NCI-H345 treated with DMSO at 0.1 percent for 48 hours (cell line): ENCODE data around the gene PRICKLE3.
"Not testable (repeated sequence)": the region's sequence is repeated elsewhere in the genome, so short reads cannot be mapped to it uniquely, and the experiment has no call there.

Experiments
- DNase-seq: peaks from one replicate; lab custom pipeline; 2025; ENCODE audit not compliant: unreplicated experiment; lab: John Stamatoyannopoulos, UW

The PRICKLE3 gene

DNA sequence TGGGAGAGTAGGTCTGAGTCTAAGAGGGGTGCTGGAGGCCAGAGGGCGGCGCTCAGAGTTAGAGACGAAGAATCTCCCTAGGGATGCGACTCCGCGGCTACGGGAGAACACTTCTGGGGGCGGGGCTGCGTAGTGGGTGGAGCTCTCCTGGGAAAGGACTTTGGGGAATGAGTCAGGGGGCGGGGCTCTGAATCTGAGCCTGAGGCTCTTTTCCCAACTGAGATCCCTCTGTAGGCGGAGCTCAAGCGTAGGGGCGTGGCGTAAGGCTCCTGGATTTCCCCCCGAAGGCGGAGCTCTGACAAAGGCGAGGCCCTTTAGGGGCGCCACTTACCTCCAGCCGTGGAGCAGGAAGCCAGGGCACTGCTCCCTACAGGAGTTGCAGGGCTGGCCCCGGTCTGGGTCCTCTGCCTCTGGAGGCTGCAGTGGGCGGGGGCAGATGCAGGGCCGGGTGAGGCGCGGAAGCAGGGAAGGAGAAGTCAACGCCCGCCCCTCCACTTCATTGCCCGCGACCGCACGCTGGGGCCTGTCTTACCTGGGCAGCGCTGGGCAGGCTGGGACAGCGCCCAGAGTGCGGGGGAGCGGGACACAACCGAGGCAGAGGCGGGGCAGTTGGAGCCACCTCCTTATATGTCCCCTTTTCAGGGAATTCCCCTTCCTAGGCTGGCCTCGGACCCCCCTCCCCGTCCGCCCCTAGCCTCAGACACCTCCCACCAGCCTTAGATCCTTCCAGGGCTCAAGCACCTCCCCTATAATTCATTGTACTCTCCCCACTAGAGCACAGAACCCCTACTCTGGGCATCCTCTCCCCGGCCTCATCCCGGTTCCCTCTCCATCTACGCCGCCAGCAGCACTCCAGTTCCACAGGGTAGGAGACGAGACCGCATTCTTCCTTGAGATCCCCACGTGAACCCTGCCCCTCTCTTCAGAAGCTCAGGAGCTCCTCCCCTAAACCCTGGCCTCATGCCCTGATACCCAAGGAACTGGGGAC, 1.6 kb downstream of the PRICKLE3 start:
- peak; percentile 90 for DNase-seq

DNA sequence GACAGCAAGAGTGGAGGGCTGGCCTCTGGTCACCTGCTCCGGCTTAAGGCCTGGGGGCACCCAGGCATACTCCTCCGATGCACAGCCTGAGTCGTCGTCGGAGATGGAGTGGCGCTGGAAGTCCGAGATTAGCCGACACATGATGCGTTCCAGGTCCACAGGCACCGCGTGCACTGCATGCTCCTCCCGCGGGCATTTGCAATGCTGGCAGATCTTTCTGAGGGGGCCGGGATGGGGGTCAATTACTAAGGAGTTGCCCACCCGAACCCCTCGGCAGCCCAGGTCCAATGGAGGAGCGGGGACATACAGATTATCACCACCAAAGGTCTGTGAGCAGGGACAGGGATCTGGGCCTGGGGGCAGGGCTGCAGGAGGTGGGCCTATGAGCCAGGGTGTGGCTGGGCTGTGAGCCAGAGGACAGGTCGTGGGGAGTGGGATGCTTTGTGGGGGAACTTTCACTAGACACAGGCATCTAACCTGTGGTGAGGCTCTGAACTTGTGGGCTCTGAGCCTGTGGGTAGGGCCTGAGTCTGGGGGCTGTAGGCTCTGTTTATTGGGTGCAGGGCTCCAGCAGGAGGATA, 2.4 kb downstream of the PRICKLE3 start:
- DNase-seq: no peak

DNA sequence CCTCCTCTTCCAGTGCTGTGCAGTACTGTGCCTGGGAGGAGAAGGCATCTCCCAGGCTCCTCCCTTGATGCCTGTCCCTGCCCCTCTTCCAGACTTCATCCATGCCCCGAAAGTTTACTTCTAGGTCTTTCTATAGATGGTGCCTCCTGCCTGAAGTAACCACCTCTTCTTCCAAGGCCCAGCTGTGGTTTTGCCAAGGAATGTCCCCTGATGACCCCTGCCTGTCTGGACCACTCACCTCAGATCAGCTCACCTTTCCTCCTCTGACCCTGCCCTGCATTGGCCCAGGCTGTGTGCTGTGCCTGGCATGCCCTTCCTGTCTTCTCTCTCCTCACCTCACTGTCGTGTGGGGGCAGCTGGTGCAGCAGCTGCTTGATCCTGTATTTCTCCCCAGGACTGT, 6.8 kb downstream of the PRICKLE3 start:
- no peak for DNase-seq

DNA sequence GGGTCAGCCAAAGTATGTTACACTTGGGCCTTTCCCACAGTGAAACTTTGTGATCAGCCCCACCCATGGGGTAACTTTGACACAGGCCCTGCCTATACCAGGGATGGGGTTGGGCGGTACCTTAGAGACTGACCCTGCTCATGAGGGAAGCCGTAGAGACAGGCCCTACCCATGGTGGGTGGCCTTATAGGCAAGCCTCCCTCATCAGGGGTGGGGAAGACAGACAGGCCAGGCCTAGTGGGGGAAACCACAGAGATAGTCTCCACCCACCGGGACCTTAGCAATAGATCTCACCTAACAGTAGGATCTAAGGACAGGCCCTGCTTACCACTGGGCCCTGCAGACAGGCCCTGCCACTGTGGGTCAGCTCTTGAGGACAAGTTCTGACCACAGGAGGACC, 7.6 kb downstream of the PRICKLE3 start:
- DNase-seq: no peak

DNA sequence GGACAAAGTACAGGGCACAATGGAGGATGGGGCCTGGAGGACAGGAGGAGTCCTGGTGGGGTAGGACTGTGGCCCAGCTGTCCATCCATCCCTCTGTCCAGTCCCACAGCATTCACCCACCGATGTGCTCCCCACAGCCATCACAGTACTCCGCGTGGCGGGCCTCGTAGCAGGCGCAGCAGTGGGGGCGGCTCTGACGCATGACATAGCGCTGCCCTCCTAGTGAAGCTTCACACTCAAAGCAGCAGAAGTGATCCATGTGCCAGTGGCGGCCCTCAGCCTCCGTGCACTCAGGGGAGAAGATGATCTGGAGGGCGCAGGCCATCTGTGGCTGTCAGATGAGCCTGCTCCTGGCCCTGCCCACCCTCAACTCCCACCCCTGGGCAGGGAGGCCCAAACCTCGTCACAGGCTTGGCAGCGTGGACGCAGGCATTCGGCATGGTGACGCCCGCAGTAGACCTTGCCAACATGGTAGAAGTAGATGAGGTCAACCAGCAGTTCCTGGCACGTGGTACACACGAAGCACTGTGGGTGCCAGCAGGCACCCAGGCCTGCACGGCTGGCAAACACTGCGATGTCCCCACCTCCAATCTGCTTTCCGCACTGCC, 8.2 kb downstream of the PRICKLE3 start:
- no peak for DNase-seq

DNA sequence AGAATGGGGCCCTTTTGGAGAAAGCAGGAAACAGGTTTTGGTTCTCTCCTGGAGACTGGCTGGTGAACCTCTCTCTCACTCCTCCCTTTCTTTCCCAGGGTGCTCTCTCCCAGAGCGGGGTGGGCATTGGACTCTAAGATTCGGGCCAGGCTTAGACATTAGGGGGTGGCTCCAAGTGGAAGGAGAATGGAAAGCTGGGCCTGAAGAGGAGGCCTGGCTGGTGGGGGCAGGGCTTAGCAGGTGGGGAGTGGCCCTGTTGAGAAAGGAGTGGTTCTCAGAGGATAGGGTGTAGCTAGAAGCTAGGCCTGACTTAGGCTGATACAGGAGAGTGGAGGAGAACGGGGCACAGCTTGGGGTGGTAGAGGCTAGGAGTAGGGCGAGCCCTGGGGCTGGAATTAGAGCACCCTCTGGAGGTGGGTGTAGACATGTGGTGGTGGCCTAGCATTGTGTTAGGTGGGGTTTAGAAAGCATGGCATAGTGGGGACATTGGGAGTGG, 8.8 kb downstream of the PRICKLE3 start:
- DNase-seq: no peak

DNA sequence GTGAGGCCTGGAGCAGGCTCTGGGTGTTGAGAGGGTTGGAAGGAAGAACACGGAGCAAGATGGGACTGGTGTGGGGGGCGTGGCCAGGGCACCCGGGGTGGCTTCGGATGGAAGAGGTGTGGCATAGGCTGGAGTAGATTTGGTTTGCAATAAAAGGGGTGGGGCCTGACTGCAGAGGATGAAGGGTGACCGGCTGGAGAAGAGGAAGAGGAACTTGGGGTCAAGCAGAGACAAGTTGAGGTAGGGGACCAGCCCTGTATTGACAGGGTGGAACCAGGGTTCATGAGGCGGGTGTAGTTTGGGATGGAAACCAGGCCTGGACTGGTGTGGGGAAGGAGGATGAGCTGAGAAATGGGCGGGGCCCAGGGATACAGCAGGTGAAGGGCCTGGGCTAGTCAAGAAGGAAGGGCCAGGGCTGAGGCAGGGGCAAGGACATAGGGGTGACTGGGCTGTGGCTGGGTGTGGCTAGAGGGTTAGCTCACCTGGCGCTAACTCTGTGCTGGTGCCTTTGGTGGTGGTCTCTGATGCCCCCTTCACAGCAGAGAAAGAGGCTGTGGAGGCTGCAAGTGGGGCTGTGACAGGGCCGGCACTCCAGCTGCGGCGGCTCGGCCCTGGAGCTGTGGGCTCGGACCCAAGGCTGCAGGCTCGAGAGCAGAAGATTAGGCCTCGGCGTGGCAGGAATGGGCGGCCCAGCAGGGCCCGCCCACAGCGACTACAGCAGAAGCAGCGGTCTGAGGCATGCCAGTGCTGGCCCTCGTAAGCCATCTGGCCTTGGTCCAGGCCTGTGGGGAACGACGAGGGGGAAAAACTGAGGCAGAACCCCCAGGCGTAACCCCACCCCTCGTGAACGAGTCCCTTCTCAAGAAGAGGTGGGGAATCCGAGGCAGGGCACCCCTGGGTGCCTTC, 9.5 kb downstream of the PRICKLE3 start:
- no peak for DNase-seq

DNA sequence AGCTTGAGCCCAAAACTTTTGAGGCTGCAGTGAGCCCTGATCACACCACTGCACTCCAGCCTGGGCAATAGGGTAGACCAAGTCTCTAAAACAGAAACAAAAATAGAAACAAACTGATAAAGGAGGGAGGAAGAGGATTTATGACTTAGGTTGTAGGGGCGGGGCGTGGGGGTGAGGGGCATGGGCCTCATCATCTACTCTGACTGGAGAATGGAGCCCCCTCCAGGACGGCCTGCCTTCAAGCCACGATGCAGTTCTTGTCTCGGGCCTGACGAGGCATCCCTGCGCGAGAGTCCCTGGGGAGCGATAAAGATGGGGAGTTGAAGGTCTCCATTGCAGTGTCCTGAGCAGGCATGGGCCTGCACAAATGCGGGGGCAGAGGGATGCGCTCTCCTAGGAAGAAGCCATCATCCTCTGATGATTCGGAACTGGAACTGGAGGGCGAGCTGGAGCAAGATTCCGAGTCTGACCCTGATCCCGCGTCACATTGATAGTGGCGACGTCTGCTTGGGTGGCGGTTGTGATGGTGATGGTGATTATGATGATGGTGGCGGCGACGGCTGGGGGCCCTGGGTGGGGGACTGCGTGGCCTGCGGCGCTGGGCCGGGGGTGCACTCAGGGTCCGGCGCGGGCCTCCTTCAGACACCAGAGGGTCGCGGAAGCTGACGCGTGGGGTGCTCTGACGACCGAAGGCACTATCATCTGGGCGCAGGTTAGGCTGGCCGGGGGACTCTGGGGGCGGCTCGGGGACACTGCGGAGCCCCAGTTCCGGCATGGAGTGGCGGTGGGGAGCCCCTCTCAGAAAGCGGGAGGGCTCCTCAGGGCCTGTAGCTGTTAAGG, 10.5 kb downstream of the PRICKLE3 start:
- no peak for DNase-seq

DNA sequence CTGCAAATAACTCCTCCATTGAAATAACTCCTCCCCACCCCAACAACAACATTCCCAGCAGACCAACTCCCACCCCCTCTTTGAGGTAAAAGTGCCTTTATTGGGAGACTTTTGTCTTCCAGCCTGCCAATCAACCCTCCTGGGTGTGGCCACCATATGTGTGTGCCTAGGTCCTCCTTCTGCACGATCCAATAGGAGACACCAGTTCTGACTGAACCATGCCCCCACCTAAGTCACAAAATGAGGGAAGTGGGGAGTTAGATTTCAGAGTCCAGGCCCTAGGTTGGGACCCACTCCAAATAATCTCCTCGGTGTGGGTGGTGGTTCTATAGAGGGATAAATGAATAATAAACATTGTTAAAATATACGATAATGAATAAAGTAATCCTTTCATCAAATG, 11.4 kb downstream of the PRICKLE3 start:
- DNase-seq: no peak

DNA sequence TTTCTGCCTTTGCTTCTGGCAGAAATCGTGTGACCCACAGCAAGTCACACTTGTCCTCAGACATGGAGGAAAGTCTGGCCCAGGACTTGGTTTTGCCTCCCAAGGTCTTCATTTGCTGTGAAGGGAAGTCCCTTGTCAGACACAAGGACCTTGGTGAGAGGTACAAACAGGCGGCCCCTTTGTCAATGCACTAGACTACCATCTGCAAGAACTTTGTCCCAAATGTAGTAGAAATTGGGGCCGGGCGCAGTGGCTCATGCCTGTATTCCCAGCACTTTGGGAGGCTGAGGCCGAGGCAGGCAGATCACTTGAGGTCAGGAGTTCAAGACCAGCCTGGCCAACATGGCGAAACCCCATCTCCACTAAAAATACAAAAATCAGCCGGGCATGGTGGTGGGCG, 12.6 kb downstream of the PRICKLE3 start:
- DNase-seq: not testable (repeated sequence)

DNA sequence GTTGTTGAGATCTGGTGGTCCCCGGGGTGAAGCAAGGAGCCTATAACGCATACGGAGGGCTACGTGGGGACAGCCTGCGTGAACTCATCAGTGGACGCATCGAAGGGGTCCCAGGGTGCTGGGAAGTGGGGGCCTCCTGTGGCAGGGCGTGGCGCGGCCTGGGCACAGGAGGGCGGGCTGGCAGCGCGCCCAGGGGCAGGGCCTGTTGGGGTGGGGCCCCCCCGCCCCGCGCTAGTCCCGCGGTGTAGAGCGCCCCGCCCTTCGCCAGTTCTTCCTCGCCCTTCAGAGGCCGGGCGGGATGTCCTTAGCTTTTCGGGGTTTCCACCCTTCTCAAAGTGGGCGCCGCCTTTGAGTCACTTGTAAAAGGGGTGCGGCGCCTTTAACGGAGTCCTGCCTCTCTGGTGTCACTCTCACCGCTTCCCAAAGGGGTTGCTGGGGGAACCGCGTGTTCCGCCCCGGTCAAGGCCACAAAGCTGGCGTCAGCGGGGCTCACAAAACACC, 13.8 kb downstream of the PRICKLE3 start:
- peak; percentile 31 for DNase-seq

DNA sequence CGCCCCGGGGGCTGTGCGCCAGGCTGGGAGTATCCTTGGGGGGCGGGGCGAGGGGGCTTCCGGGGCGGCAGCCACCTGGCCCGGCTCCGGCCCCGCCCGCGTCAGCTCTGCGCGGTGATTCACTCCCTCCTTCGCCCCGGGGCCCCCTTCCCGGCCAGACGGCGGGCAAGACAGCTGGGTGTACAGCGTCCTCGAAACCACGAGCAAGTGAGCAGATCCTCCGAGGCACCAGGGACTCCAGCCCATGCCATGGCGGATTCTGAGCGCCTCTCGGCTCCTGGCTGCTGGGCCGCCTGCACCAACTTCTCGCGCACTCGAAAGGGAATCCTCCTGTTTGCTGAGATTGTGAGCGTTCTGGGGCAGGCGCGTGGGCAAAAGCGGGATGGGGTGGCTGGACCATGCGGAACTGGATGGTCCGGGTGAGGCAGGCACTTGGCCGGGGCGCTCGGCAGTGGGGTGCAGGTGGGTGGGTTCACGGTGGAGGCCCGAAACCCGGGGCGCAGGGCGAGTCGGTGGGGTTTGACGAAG, 14.4 kb downstream of the PRICKLE3 start, which contains the start of gene PLP2:
Gene PLP2 (plus strand): TSS at position 147 of the 528 bp plus-strand sequence. CDS start 103 bp downstream, at position 250.
- peak; percentile 23 for DNase-seq

DNA sequence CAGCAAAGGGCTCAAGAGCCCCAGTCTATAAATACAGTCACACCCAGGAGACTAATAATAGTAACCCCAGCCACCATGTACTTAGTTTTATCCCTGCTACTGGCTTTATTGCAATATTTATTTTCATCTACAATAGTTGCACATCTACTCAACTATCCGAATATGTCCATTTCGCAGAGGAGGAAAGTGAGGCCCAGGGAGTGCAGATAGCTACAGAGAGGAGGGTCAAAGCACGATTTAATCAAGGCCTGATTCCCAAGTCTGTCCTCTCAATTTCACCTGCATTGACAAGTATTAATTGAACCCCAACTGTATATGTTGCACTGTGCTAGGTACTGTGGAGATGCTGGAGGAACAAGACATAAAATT, 18.4 kb downstream of the PRICKLE3 start:
- DNase-seq: no peak

DNA sequence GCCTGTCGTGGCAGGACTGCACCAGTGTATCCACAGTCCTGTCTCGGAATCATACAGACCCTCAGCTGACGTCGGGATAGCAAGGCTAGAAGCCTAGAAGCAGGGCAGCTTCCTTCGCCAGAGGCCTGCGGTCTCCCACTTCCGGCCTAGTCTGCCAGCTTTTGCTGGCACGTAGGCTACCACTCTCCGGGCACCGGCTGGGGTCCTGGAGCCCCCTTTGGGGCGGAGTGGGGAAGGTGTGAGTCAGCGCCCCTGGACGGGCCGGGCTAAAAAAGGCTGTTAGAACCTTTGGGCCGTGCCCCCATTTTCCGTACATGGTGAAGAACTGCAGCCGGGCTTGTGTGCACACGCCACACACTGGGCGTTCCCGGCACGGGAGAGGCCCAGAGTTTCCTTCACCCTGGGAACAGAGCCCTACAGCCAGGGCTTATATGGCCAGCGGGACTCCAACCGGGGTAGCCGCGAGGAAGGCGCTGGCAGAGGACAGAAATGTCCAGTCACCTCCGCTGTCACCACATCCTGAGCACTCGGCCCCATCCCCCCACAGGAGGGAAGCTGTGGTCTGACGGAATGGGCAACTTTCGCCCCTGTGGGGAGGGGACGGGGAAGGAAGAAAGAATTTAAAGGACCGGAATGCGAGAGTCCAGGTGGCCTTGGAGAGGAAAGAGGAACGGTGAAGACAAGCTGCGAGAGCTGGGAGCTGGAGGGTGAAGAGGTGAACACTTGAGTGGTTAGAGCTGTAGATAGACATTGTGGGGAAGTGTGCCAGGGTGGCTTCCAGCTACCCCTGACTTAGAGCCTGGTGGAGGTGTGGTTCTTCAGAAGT, 19.0 kb downstream of the PRICKLE3 start:
- DNase-seq: no peak

DNA sequence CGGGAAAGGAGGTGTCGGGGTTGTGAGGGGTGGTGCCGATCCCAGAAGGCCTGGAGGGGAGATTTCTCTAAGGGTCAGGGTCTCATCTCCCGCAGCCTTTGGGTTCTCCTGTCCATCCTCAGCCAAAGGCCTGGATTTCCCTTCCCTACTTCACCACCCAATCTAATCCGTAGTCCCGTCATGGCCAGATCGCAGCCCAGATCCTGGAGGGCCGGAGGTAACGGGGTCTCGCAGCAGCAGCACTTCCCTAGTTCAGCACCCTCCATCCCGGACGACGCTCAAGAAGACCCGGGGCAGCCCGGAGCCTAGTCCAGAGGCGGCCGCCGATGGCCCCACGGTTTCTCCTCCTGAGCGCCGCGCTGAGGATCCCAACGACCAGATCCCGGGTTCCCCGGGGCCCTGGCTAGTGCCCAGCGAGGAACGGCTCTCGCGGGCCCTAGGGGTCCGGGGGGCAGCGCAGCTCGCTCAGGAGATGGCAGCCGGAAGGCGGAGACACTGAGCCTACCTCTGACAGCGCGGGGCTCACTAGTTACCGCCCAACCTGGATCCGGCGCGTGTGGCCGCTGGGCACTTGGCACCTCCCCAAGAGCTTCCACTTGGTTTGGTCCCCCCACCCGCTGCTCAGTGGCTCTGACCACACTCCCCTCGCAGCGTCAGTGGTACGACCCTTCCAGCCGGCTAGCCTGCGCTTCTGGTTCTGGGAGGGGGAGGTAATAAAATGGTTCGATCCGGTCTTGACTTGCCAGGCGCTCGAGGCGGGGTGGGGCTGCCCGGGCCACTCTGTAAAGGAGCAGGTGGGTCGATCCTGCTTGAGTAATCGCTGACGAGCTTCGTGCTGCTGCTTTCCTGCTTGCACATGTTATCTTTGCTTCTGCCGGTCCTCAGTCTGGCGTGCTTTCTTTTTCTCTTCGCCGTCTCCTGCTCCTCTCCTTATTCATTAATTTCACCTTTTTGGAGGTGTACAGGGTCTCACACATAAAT, 20.0 kb downstream of the PRICKLE3 start:
- no peak for DNase-seq

DNA sequence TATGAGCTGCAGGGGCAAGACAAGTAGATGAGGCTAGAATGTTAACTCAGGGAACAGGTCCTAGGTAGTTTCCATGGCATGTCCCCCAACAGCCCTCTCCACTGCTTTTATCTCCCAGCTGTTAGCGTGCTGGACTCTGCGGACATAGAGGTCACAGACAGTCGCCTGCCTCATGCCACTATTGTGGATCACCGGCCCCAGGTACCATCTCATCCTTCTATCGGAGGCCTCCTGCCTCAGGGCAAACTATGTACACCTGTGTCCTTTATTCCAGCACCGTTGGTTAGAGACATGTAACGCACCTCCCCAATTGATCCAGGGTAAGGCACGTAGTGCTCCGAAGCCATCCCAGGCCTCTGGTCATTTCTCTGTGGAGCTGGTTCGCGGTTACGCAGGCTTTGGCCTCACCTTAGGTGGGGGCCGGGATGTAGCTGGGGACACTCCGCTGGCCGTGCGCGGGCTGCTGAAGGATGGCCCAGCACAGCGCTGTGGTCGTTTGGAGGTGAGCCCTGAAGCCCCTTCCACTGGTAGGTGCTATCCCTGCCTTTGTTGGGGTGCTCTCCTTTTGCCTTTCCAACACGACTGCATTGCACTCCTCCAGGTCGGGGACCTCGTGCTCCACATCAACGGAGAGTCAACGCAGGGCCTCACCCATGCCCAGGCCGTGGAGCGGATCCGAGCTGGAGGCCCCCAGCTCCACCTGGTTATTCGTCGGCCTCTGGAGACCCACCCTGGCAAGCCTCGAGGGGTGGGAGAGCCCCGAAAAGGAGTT, 21.4 kb downstream of the PRICKLE3 start:
- DNase-seq: no peak
